ENCODE data around the gene RPL10A.
A peak's percentile ranks its signal among the peaks of the same experiment; 100 is the strongest.

GRCh38 chr6:35449287-35449881 is 18.8 kb upstream of the RPL10A start:
- peak; percentile 64 to 81 (median 72) for TF ChIP-seq CTCF (IDR thresholded peaks at IDR 0.05)
- TF ChIP-seq POLR2A (IDR thresholded peaks at IDR 0.05): no peak
